Right lobe of liver (tissue), 6 donors: ENCODE measurements around the gene DVL1. TPM values are rescaled to one million over a fixed set of nuclear protein-coding genes. Genes with fewer than 3 reads are reported as not detected.

Source experiments
- ATAC-seq, 4 donors: fragments of 200-7000 bp; cut with Tn5 transposase; one replicate each; pipeline ENCODE4 v1.9.1; 2020; ENCODE audit warnings: mild to moderate bottlenecking in 4 of 4, moderate library complexity in 4 of 4
- DNase-seq, 3 donors: peaks; one replicate each; pipeline ENCODE4 v3.0.0-alpha.2; 2020
- H3K27ac ChIP-seq, 3 donors: fragments of 200-600 bp; one replicate each; pipeline ENCODE4 v1.8.0; 2022
- H3K27me3 ChIP-seq, 2 donors: fragments of 200-600 bp; one replicate each; pipeline ENCODE4 v1.8.0; 2022
- H3K36me3 ChIP-seq, 4 donors: fragments of 200-600 bp; sonication (generic) in 1 of 4; one replicate each; pipeline versions ENCODE4 v1.5.1 to v1.8.0; 2017 to 2022; ENCODE audit warnings: control low read depth in 1 of 4
- H3K4me1 ChIP-seq, 4 donors: fragments of 200-600 bp; sonication (generic) in 1 of 4; one replicate each; pipeline versions ENCODE4 v1.5.1 to v1.8.0; 2017 to 2022; ENCODE audit warnings: control low read depth in 1 of 4
- H3K4me3 ChIP-seq, 3 donors: fragments of 200-600 bp; one replicate each; pipeline ENCODE4 v1.8.0; 2022
- H3K9me3 ChIP-seq, 4 donors: fragments of 200-600 bp; sonication (generic) in 1 of 4; one replicate each; pipeline versions ENCODE4 v1.5.1 to v1.8.0; 2017 to 2022; ENCODE audit warnings: control low read depth in 1 of 4
- POLR2A ChIP-seq: fragments of 450-650 bp; IDR thresholded peaks from one replicate; pipeline ENCODE4 v1.6.1; 2017; ENCODE audit warnings: antibody characterized with exemption, mild to moderate bottlenecking
- WGBS: methylation state at CpG from one replicate; pipeline ENCODE4 v1.1.6; 2018; ENCODE audit warnings: low coverage, low lambda C conversion rate; ENCODE audit not compliant: insufficient coverage; ENCODE audit errors: missing lambda C conversion rate; 5-methylcytosine and 5-hydroxymethylcytosine counted together
- intact Hi-C, 2 donors: fragments of 100-400 bp; cut with DNase I; formaldehyde crosslinking; loops; one replicate each; pipeline versions ENCODE4 v1.11.2 to v1.14.1; 2022
- total RNA-seq, 6 experiments: library from RNA; depleted of rRNA in 2 of 6; stranded (reverse); fragments of >200 nt in 2 of 6; fragmentation: NEBNext Ultra II Directional in 3 of 6; extraction: Animal tissue kit (Norgen Biotek cat#: 25700) in 3 of 6; gene quantifications; one replicate each; pipeline versions ENCODE4 v1.1.0 to v1.2.4, GENCODE V29; 2016 to 2023
- TF ChIP-seq, protein P1 (sequence below), 4 donors: fragments of 200-600 bp in 3 of 4; fragments of 450-650 bp in 1 of 4; IDR thresholded peaks; one replicate each; pipeline versions ENCODE4 v1.5.1 to v1.8.0; 2016 to 2022; ENCODE audit warnings: antibody characterized with exemption in 4 of 4, mild to moderate bottlenecking in 2 of 4
- donor health status: DM: no; HTN: yes; CAD: no.
- donor health status: DM: no; HTN: no; CAD: no.
- donor health status: DM: no; HTN: no; CAD: no.
- donor health status: DM: no; HTN: yes; CAD: no.
- donor health status: DM: no; HTN: yes; CAD: no.

The DVL1 gene
- total RNA-seq, 6 experiments from 2014 or later, result 32.7 to 54.6 (median 41.2) TPM

GRCh38 chr1:1342584-1343115, 6.6 kb downstream of the DVL1 start:
- Histone ChIP-seq H3K36me3 (peaks cover 0 to 18% (median 2%) of the 10 kb centered on the region in 4 donors), H3K9me3 (no peaks in the 10 kb centered on the region), H3K4me3 (no peak overlapping the region), H3K27me3 (no peaks in the 10 kb centered on the region), H3K4me1 (peaks cover 0 to 46% (median 24%) of the 10 kb centered on the region in 4 donors), H3K27ac (no peak overlapping the region)
- WGBS, result 93% methylated on average over 3 of the region's 18 CpGs
- intact Hi-C loops, result no loop called here
- TF ChIP-seq, protein P1, sequence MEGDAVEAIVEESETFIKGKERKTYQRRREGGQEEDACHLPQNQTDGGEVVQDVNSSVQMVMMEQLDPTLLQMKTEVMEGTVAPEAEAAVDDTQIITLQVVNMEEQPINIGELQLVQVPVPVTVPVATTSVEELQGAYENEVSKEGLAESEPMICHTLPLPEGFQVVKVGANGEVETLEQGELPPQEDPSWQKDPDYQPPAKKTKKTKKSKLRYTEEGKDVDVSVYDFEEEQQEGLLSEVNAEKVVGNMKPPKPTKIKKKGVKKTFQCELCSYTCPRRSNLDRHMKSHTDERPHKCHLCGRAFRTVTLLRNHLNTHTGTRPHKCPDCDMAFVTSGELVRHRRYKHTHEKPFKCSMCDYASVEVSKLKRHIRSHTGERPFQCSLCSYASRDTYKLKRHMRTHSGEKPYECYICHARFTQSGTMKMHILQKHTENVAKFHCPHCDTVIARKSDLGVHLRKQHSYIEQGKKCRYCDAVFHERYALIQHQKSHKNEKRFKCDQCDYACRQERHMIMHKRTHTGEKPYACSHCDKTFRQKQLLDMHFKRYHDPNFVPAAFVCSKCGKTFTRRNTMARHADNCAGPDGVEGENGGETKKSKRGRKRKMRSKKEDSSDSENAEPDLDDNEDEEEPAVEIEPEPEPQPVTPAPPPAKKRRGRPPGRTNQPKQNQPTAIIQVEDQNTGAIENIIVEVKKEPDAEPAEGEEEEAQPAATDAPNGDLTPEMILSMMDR (IDR thresholded peaks at IDR 0.05), result no peak
- no peak for TF ChIP-seq POLR2A
- ATAC-seq, result no peak
- no peak for DNase-seq

DNA sequence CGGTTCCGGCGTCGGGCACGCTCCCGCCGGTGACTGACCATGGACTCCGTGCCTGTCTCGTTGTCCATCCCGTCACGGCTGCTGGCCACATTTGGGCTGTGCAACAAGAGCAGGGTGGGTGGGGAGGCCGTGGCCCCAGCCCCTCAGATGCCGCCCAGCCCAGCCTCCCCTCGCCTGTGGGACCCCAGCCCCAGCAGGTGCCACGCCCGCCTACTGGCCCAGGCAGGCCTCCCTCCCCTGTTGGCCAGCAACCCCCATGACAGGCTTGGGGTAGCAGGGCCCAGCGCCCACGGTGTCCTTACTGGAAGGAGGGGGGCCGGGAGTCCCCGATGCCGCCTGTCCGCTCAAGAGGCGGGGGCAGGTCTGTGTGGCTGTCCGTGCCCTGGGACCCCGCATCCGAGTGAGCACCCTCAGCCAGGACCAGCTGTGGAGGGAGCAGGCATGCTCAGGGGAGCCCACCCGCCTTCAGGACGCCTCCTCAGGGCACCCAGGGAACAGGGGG, 7.1 kb downstream of the DVL1 start:
- no peaks in the 10 kb centered on the region for H3K9me3 ChIP-seq
- H3K4me1 ChIP-seq, result peaks cover 0 to 40% (median 21%) of the 10 kb centered on the region in 4 donors
- no peak overlapping the region for H3K4me3 ChIP-seq
- intact Hi-C loops, result no loop called here
- peaks cover 0 to 18% (median 2%) of the 10 kb centered on the region in 4 donors for H3K36me3 ChIP-seq
- no CpG with 5 or more reads among the region's 28 CpGs for WGBS
- H3K27ac ChIP-seq, result no peak overlapping the region
- DNase-seq (no peak), ATAC-seq (no peak)
- TF ChIP-seq, protein P1 (IDR thresholded peaks at IDR 0.05), result no peak
- TF ChIP-seq POLR2A, result no peak
- H3K27me3 ChIP-seq, result no peaks in the 10 kb centered on the region

DNA sequence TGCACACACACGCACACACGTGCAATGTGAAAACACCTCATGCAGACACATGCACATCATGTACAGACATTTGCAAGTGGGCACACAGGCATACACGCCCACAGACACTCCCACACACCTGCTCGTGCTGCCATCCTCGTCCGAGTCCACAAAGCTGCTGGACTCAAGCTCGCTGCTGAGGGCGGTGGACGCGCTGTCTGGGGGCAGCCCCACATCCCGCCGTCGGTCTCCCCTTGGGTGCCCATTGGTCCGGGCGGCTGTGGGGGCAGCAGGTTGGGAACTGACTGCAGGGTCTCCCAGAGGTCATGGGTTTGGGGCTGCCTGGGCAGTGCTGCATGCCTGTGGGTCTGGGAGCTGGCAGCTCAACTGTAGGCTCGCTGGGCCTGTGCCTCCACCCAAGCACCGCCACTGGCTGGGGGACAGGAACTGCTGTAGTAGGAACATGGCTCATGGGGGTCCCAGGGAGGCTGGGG, 7.6 kb downstream of the DVL1 start:
- no CpG with 5 or more reads among the region's 17 CpGs for WGBS
- peaks cover 0 to 35% (median 19%) of the 10 kb centered on the region in 4 donors for H3K4me1 ChIP-seq

GRCh38 chr1:1340791-1341548, 8.2 kb downstream of the DVL1 start:
- Histone ChIP-seq H3K4me1 (peaks cover 0 to 29% (median 16%) of the 10 kb centered on the region in 4 donors), H3K9me3 (no peaks in the 10 kb centered on the region), H3K4me3 (no peak overlapping the region), H3K27ac (no peak overlapping the region), H3K36me3 (peaks cover 0 to 18% (median 2%) of the 10 kb centered on the region in 4 donors), H3K27me3 (no peaks in the 10 kb centered on the region)
- TF ChIP-seq, protein P1 (IDR thresholded peaks at IDR 0.05), result no peak
- no peak for TF ChIP-seq POLR2A
- intact Hi-C loops, result no loop called here
- no peak for DNase-seq
- 88% methylated on average over 25 of the region's 36 CpGs for WGBS
- ATAC-seq, result no peak

More for the DNA sequence above, 7.6 kb downstream of the DVL1 start:
- no peaks in the 10 kb centered on the region for H3K9me3 ChIP-seq
- ATAC-seq, result no peak
- TF ChIP-seq, protein P1 (IDR thresholded peaks at IDR 0.05), result no peak
- no peak for TF ChIP-seq POLR2A
- no peaks in the 10 kb centered on the region for H3K27me3 ChIP-seq
- DNase-seq, result no peak
- no peak overlapping the region for H3K4me3 ChIP-seq
- intact Hi-C loops, result no loop called here
- peaks cover 0 to 18% (median 2%) of the 10 kb centered on the region in 4 donors for H3K36me3 ChIP-seq
- H3K27ac ChIP-seq, result no peak overlapping the region
